H1 (cell line): ENCODE results near the gene PDE1C. TPM values are rescaled to one million over a fixed set of nuclear protein-coding genes. Genes with fewer than 3 reads are reported as not detected.

Experiments
- CTCF ChIP-seq, 3 experiments: IDR thresholded peaks; 1 replicate in 2 of 3; 2 replicates in 1 of 3; pipeline versions ENCODE4 v1.5.1 to v1.6.1; 2011; ENCODE audit warnings: low read length in 3 of 3, mild to moderate bottlenecking in 3 of 3, inconsistent platforms in 2 of 3, low read depth in 1 of 3, moderate library complexity in 1 of 3; ENCODE audit not compliant: insufficient read depth in 1 of 3; ENCODE audit errors: control extremely low read depth in 1 of 3
- polyA plus RNA-seq, 7 experiments: library from polyadenylated mRNA; depleted of rRNA in 3 of 7; stranded (reverse) in 5 of 7; unstranded in 2 of 7; fragments of >200 nt in 5 of 7; fragments of 200-250 nt in 2 of 7; gene quantifications; 1 replicate in 5 of 7; 2 replicates in 1 of 7; 4 replicates in 1 of 7; pipeline versions ENCODE4 v1.2.1 to v1.2.3, GENCODE V29; 2011 to 2013; ENCODE audit warnings: missing spikeins in 2 of 7, mixed read lengths in 2 of 7
- total RNA-seq: library from RNA; stranded (reverse); fragmentation: NEBNext Ultra II Directional; extraction: Animal tissue kit (Norgen Biotek cat#: 25700); gene quantifications from 2 replicates; pipeline ENCODE4 v1.2.1, GENCODE V29; 2021

PDE1C gene
- total and polyA plus RNA-seq, 2 of the 8 experiments (the other 6 are each of a cell fraction or from before 2014, with no cell fraction given) = 0.11 to 1.1 TPM

DNA sequence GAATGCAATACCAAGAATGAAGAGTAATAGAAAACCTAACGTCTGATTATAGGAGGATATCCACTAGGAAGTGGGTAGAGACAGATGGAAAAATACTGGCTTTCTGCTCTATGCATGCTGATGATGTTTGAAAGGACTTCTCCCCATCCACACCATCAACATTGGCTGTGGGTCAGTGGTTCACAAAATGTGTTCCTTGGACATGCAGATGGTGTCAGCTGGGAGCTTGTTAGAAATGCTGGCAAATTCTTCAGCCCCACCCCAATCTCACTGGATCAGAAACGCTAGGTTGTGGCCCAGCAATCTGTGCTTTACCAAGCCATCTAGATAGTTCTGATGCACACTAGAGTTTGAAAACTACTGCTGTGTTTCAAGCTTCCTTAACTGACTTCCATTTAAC is 219.1 kb downstream of the PDE1C start (continued):
- TF ChIP-seq CTCF (IDR thresholded peaks at IDR 0.05; ENCODE audit: control extremely low read depth in 1 of 3, insufficient read depth in 1 of 3, low read depth in 1 of 3, low read length in 3 of 3) = no peak
